Measurements from ENCODE around the gene ZNF616.

Gene ZNF616

GRCh38 chr19:52139252-52140031 lies at the start of gene ZNF616:
Gene ZNF616 (minus strand): TSS chr19:52139938. CDS start chr19:52130512, 9,426 bp downstream.
- peaks cover 16% of the 10 kb centered on the region for H3K4me1 ChIP-seq
- no peaks in the 10 kb centered on the region for H3K27me3 ChIP-seq
- peak within 1 kb of the TSS; percentile 86 for H3K4me2 ChIP-seq
- H3K27ac ChIP-seq: peak within 1 kb of the TSS; percentile 93
- peaks cover 31% of the 10 kb centered on the region for H3K36me3 ChIP-seq
- H3K9ac ChIP-seq: peak within 1 kb of the TSS; percentile 94
- no peak for TF ChIP-seq Cebpa-rat (IDR thresholded peaks at IDR 0.05)
- H3K9me3 ChIP-seq: peaks cover 46% of the 10 kb centered on the region
- peak within 1 kb of the TSS; percentile 94 for H3K4me3 ChIP-seq
- H4K20me1 ChIP-seq: no peaks in the 10 kb centered on the region

- Histone ChIP-seq H4K20me1 (peaks cover 35% of the 10 kb centered on the region), H3K4me3 (peak overlapping the region; percentile 65), H3K4me2 (peak overlapping the region; percentile 97), H3K4me1 (peaks cover 47% of the 10 kb centered on the region), H3K27ac (peak overlapping the region; percentile 89), H3K9ac (peak overlapping the region; percentile 87), H3K36me3 (peaks cover 19% of the 10 kb centered on the region), H3K9me3 (no peaks in the 10 kb centered on the region; the same call in 1 of the 2 replicates), H3K27me3 (no peaks in the 10 kb centered on the region)
- no peak for TF ChIP-seq Cebpa-rat (IDR thresholded peaks at IDR 0.05)
These were observed 49.3 kb upstream of the ZNF616 start for GRCh38 chr19:52188822-52189734.

GRCh38 chr19:52187407-52187806 lies 47.7 kb upstream of the ZNF616 start:
- H3K27ac ChIP-seq: peak overlapping the region; percentile 89
- H3K27me3 ChIP-seq: no peaks in the 10 kb centered on the region

GRCh38 chr19:52176574-52176973 lies 36.8 kb upstream of the ZNF616 start:
- TF ChIP-seq Cebpa-rat (IDR thresholded peaks at IDR 0.05): no peak
- Histone ChIP-seq H3K27ac (no peak overlapping the region), H3K4me3 (no peak overlapping the region), H3K4me2 (no peak overlapping the region), H3K9ac (no peak overlapping the region), H3K36me3 (no peaks in the 10 kb centered on the region), H3K27me3 (no peaks in the 10 kb centered on the region), H3K4me1 (peaks cover 12% of the 10 kb centered on the region), H3K9me3 (no peaks in the 10 kb centered on the region), H4K20me1 (no peaks in the 10 kb centered on the region)

More at GRCh38 chr19:52187407-52187806, 47.7 kb upstream of the ZNF616 start:
- Histone ChIP-seq H3K4me3 (no peak overlapping the region), H3K9me3 (no peaks in the 10 kb centered on the region), H3K4me1 (peaks cover 38% of the 10 kb centered on the region), H4K20me1 (peaks cover 18% of the 10 kb centered on the region), H3K4me2 (peak overlapping the region; percentile 97), H3K9ac (0 out of 2 replicates have a peak overlapping the region, but pooled peaks have one; percentile 87), H3K36me3 (peaks cover 3% of the 10 kb centered on the region)
- no peak for TF ChIP-seq Cebpa-rat (IDR thresholded peaks at IDR 0.05)

GRCh38 chr19:52172347-52172746 lies 32.6 kb upstream of the ZNF616 start:
- Histone ChIP-seq H3K27me3 (no peaks in the 10 kb centered on the region), H3K4me1 (peaks cover 24% of the 10 kb centered on the region), H3K4me2 (peak overlapping the region; percentile 89), H3K36me3 (peaks cover 22% of the 10 kb centered on the region), H3K9me3 (peaks cover 13% of the 10 kb centered on the region), H3K9ac (peak overlapping the region; percentile 89; the same call in 1 of the 2 replicates), H3K4me3 (peak overlapping the region; percentile 94), H4K20me1 (no peaks in the 10 kb centered on the region), H3K27ac (peak overlapping the region; percentile 83)
- TF ChIP-seq Cebpa-rat (IDR thresholded peaks at IDR 0.05): no peak

- peak within 1 kb of the TSS; percentile 89 for H3K9ac ChIP-seq
- H3K27me3 ChIP-seq: no peaks in the 10 kb centered on the region
- H3K4me2 ChIP-seq: peak within 1 kb of the TSS; percentile 99
- H3K36me3 ChIP-seq: peaks cover 30% of the 10 kb centered on the region
- H3K27ac ChIP-seq: peak within 1 kb of the TSS; percentile 83
- H3K4me1 ChIP-seq: peaks cover 24% of the 10 kb centered on the region
- H3K4me3 ChIP-seq: peak within 1 kb of the TSS; percentile 94
- peaks cover 20% of the 10 kb centered on the region for H3K9me3 ChIP-seq
- TF ChIP-seq Cebpa-rat (IDR thresholded peaks at IDR 0.05): no peak
- no peaks in the 10 kb centered on the region for H4K20me1 ChIP-seq
These were observed 31.8 kb upstream of the ZNF616 start, which contains the start of gene ZNF836 for GRCh38 chr19:52171321-52172169. Gene ZNF836 (minus strand): TSS chr19:52171621. CDS start chr19:52168072, 3,549 bp downstream.

GRCh38 chr19:52170863-52171320 lies 31.2 kb upstream of the ZNF616 start:
- no peak for TF ChIP-seq Cebpa-rat (IDR thresholded peaks at IDR 0.05)
- peak overlapping the region; percentile 94 for H3K4me3 ChIP-seq
- H3K27me3 ChIP-seq: no peaks in the 10 kb centered on the region
- H3K27ac ChIP-seq: peak overlapping the region; percentile 83
- no peaks in the 10 kb centered on the region for H4K20me1 ChIP-seq
- H3K9me3 ChIP-seq: peaks cover 23% of the 10 kb centered on the region
- peaks cover 36% of the 10 kb centered on the region for H3K36me3 ChIP-seq
- peak overlapping the region; percentile 89 for H3K9ac ChIP-seq
- peaks cover 24% of the 10 kb centered on the region for H3K4me1 ChIP-seq
- H3K4me2 ChIP-seq: peak overlapping the region; percentile 99

GRCh38 chr19:52170304-52170703 lies 30.6 kb upstream of the ZNF616 start:
- Histone ChIP-seq H3K27me3 (no peaks in the 10 kb centered on the region), H3K36me3 (peaks cover 42% of the 10 kb centered on the region), H3K9me3 (peaks cover 29% of the 10 kb centered on the region), H3K27ac (no peak overlapping the region), H3K4me2 (peak overlapping the region; percentile 99), H4K20me1 (no peaks in the 10 kb centered on the region), H3K4me3 (peak overlapping the region; percentile 94), H3K4me1 (peaks cover 24% of the 10 kb centered on the region), H3K9ac (peak overlapping the region; percentile 89)
- TF ChIP-seq Cebpa-rat (IDR thresholded peaks at IDR 0.05): no peak

Measured in BLaER1 (cell line).